Measurements from ENCODE around the gene E2F6.

The E2F6 gene

GRCh38 chr2:11493282-11493681, 27.3 kb upstream of the E2F6 start:
- DNase-seq (ENCODE audit: low read depth): no peak
- no peak overlapping the region for H3K4me3 ChIP-seq (ENCODE audit: low read depth, low read length)
- no peak for TF ChIP-seq CTCF (IDR thresholded peaks at IDR 0.05; ENCODE audit: control insufficient read depth, extremely low read depth, insufficient read depth)

GRCh38 chr2:11492720-11493119, 26.8 kb upstream of the E2F6 start:
- DNase-seq (ENCODE audit: low read depth): no peak
- H3K4me3 ChIP-seq (ENCODE audit: low read depth, low read length): no peak overlapping the region
- no peak for TF ChIP-seq CTCF (IDR thresholded peaks at IDR 0.05; ENCODE audit: control insufficient read depth, extremely low read depth, insufficient read depth)

DNA sequence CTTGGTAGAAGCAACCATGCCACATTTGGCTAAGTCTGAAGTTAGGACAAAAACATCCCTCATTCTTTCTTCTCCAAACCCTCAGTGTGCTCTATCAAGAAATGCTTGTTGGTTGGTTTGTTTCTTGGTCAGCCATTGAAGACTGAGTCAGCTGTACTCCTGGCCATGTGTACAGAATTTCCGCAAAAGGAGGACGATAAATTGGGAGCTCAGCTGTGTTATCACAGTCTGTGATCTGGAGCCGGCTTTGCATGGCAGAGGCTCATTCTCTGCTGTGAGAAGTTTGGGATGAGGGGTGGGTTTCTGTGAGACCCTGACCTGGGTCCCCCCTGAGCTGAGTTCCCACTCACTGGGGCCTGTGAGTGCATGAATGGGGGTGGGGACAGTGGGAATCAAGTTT, 26.3 kb upstream of the E2F6 start:
- no peak for TF ChIP-seq CTCF (IDR thresholded peaks at IDR 0.05; ENCODE audit: control insufficient read depth, extremely low read depth, insufficient read depth)

DNA sequence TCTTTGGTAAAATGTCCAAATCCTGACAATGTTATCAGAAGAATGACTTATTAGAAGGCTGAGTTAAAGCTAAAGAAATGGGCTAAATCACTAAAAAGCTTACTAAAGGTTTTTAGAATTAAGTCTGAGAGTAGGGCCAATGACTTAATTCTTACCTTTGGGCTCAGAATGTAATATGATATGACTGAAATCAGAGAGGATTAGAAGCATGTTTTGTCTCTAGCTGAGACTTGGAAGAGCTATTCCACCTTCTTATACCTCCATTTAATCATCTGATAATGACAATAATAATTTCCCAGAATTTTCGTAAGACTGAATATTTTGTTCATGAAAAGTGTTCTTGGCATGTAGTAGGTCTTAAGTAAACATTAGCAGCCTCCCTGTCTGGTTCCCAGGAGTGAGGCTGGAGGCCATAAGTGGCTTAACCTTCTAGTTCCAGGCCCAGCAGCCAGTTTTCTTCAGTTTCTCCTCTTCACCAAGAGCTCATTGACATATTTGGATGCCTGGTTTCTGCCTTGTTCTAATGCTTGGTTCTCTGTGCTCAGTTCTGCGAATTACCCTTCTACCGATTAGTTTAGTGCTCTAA, 25.5 kb upstream of the E2F6 start:
- H3K4me3 ChIP-seq (ENCODE audit: low read depth, low read length): no peak overlapping the region
- DNase-seq (ENCODE audit: low read depth): no peak
- no peak for TF ChIP-seq CTCF (IDR thresholded peaks at IDR 0.05; ENCODE audit: control insufficient read depth, extremely low read depth, insufficient read depth)

More for the DNA sequence above, 26.3 kb upstream of the E2F6 start:
- H3K4me3 ChIP-seq (ENCODE audit: low read depth, low read length): no peak overlapping the region
- no peak for DNase-seq (ENCODE audit: low read depth)

- no peak for TF ChIP-seq CTCF (IDR thresholded peaks at IDR 0.05; ENCODE audit: control insufficient read depth, extremely low read depth, insufficient read depth)
Measured at GRCh38 chr2:11490194-11490593, 24.2 kb upstream of the E2F6 start.

DNA sequence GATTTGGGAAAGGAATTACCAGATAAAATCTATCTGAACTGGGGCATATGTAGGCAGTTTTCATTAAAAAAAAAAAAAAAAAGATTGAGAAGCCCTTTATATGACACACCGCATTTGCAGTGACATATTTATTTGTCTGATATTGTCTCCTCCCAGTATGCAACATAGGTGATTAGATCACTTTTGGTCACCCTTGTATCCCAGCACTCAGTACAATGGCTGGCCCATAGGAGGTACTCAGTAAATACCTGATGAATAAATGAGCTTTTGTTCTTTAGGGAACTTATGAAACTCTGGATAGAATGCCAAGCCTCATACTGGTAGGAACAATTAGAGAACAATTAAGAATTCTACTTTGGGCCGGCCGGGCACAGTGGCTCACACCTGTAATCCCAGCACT, 22.8 kb upstream of the E2F6 start:
- no peak overlapping the region for H3K4me3 ChIP-seq (ENCODE audit: low read depth, low read length)
- no peak for TF ChIP-seq CTCF (IDR thresholded peaks at IDR 0.05; ENCODE audit: control insufficient read depth, extremely low read depth, insufficient read depth)
- no peak for DNase-seq (ENCODE audit: low read depth)

More at GRCh38 chr2:11490194-11490593, 24.2 kb upstream of the E2F6 start:
- no peak overlapping the region for H3K4me3 ChIP-seq (ENCODE audit: low read depth, low read length)
- no peak for DNase-seq (ENCODE audit: low read depth)
